BJ (cell line): ENCODE results near the gene LRP1-AS. TPM values are rescaled to one million over a fixed set of nuclear protein-coding genes. Genes with fewer than 3 reads are reported as not detected.

Source experiments
- CTCF ChIA-PET: fragments of 350-600 bp; formaldehyde crosslinking; extraction: SDS; loops from one replicate; lab custom pipeline; 2021; ENCODE audit warnings: antibody characterized with exemption, inconsistent platforms; lab: Yijun Ruan, JAX
- POLR2A ChIA-PET: fragments of 300-600 bp; sonication (Branson Sonifier 250); formaldehyde crosslinking; extraction: SDS; loops from one replicate; lab custom pipeline; 2021; ENCODE audit warnings: antibody characterized with exemption; lab: Charles Lee
- DNase-seq: peaks from one replicate; pipeline ENCODE4 v3.0.0-alpha.2; 2011; ENCODE audit warnings: low read depth
- H3K27me3 ChIP-seq: 2 replicates; pipeline ENCODE4 v1.6.0; 2011; ENCODE audit warnings: low read length; ENCODE audit not compliant: control insufficient read depth, insufficient read depth
- H3K36me3 ChIP-seq: 2 replicates; pipeline ENCODE4 v1.5.1; 2011; ENCODE audit warnings: low read length; ENCODE audit not compliant: control insufficient read depth, insufficient read depth
- H3K4me3 ChIP-seq: 2 replicates; pipeline ENCODE4 v1.5.1; 2011; ENCODE audit warnings: low read depth, mild to moderate bottlenecking, control low read depth, low read length
- polyA plus RNA-seq: library from polyadenylated mRNA; depleted of rRNA; stranded (reverse); fragments of >200 nt; gene quantifications from 2 replicates; pipeline ENCODE4 v1.2.3, GENCODE V29; 2011
- TF ChIP-seq, protein P1 (sequence below): IDR thresholded peaks from 2 replicates; pipeline ENCODE4 v1.5.1; 2011; ENCODE audit warnings: low read depth, mild to moderate bottlenecking, control low read depth, inconsistent platforms, low read length, moderate library complexity; ENCODE audit not compliant: insufficient read depth

LRP1-AS gene
- polyA plus RNA-seq, 1 experiment: not detected

DNA sequence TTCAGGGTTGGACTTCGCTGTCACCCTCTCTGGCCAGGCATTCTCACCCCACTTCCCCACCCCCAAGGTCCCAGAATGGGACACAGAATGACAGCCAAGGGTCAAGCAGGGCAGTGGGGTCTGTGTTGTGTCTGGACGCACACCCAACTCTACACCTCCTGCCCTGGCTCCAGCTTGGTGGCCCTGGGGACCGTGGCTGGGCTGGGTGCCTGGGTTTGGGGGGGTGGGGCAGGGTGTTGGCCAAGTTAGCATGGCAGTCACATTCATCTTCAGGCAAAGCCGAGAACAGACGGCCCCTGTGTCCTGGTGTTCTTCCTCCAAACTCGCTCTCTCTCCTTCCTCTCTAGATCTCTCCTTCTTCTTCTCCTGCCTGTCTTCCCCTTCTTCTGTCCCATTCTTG, 13.5 kb downstream of the LRP1-AS start:
- CTCF ChIA-PET: interaction anchor here (0.8 to 18.2 kb wide), 4 partner anchors 11 to 325 kb away, joined by 3 to 357 read pairs (median 4); partner anchors contain the start of gene GLI1
- H3K36me3 ChIP-seq: peaks cover 8% of the 10 kb centered on the region
- no peaks in the 10 kb centered on the region for H3K27me3 ChIP-seq
- H3K4me3 ChIP-seq: peak overlapping the region; percentile 7; the same call in 1 of the 2 replicates
- POLR2A ChIA-PET: interaction anchor here (0.6 kb wide), 1 partner anchor 25 kb away, joined by 4 read pairs; no protein-coding TSS in a partner anchor
- TF ChIP-seq, protein P1, sequence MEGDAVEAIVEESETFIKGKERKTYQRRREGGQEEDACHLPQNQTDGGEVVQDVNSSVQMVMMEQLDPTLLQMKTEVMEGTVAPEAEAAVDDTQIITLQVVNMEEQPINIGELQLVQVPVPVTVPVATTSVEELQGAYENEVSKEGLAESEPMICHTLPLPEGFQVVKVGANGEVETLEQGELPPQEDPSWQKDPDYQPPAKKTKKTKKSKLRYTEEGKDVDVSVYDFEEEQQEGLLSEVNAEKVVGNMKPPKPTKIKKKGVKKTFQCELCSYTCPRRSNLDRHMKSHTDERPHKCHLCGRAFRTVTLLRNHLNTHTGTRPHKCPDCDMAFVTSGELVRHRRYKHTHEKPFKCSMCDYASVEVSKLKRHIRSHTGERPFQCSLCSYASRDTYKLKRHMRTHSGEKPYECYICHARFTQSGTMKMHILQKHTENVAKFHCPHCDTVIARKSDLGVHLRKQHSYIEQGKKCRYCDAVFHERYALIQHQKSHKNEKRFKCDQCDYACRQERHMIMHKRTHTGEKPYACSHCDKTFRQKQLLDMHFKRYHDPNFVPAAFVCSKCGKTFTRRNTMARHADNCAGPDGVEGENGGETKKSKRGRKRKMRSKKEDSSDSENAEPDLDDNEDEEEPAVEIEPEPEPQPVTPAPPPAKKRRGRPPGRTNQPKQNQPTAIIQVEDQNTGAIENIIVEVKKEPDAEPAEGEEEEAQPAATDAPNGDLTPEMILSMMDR: no peak
- no peak for DNase-seq

- TF ChIP-seq, protein P1: no peak
- CTCF ChIA-PET: interaction anchor here (0.6 to 18.2 kb wide), 5 partner anchors 21 to 326 kb away, joined by 3 to 357 read pairs (median 3); partner anchors contain the start of gene GLI1
- POLR2A ChIA-PET: interaction anchor here (0.6 to 1.1 kb wide), 4 partner anchors 16 to 59 kb away, joined by 3 to 9 read pairs (median 4); no protein-coding TSS in a partner anchor
- Histone ChIP-seq H3K36me3 (peaks cover 8% of the 10 kb centered on the region), H3K27me3 (no peaks in the 10 kb centered on the region), H3K4me3 (peak overlapping the region; percentile 96)
- DNase-seq: no peak
Observed at GRCh38 chr12:57133013-57133569, 14.3 kb downstream of the LRP1-AS start.

DNA sequence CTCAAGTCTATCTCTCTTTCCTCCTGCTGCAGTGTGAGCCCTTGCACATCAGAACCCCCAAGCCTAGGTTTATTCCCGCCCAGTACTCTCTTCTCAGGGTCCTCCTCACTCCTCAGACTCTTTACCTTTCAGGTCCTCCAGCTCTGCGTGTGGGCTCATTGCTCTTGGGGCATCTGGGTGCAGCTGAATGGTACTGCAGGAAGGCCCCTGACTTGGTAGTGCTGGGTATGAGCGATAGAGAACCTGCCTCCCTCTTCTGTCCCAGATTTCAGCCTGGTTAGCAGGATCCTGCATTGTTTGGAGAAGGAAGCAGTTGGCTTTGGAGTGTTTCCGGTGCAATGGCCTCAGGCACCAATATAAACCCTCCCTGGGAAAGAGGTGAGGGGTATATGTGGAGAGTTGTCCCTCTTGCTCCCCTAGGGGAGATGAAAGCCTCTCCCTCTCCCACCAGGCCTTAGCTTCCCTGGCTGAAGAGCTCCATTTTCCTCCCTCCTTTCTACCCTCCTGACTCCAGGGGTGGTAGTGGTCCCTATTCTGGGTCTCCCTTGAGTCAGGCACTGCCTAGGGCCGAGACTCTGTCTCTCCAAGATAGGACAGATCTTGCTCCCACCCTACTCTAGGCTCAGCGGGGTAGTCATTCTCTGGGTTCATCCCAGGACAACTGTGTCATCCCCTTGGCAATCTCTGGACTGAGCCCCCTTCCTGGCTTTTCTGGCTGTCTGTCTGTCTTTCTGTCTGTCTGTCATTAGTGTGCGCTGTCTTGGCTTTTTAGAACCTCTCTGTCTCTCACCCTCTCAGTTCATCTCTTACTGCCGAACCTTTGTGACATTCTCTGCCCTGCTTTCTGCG, 15.3 kb downstream of the LRP1-AS start:
- DNase-seq: no peak
- TF ChIP-seq, protein P1: no peak
- peak overlapping the region; percentile 96 for H3K4me3 ChIP-seq
- CTCF ChIA-PET: interaction anchor here (0.6 to 18.2 kb wide), 5 partner anchors 10 to 111 kb away, joined by 3 to 357 read pairs (median 3); partner anchors contain the start of gene STAT6
- H3K36me3 ChIP-seq: peaks cover 8% of the 10 kb centered on the region
- POLR2A ChIA-PET: interaction anchor here (0.6 to 1.1 kb wide), 3 partner anchors 17 to 58 kb away, joined by 4 to 9 read pairs (median 6); no protein-coding TSS in a partner anchor
- H3K27me3 ChIP-seq: no peaks in the 10 kb centered on the region

DNA sequence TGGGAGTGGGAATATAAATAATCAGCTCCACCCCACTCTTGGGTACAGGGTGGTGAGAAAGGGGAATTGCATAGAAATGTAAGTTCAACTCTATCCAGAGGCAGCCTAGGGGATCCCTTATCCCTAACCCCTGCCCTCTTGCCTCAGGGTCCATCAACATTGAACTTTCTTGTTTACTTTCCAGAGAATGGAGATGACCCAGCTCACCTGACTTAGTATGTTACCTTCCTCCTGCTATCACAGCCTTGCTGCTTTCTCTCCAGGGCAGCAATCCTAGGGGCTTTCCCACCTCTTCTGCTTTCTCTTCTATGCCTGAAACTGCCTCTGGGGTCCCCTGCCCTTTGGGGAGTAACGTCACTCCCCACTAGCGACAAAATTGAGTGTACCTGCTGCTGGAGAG, 16.5 kb downstream of the LRP1-AS start:
- CTCF ChIA-PET: interaction anchor here (0.9 to 18.2 kb wide), 5 partner anchors 14 to 108 kb away, joined by 3 to 357 read pairs (median 12); partner anchors contain the start of gene STAT6
- Histone ChIP-seq H3K27me3 (no peaks in the 10 kb centered on the region), H3K4me3 (peak overlapping the region; percentile 96), H3K36me3 (peaks cover 8% of the 10 kb centered on the region)
- TF ChIP-seq, protein P1: no peak
- no peak for DNase-seq
- POLR2A ChIA-PET: no interaction called here
